ENCODE data around the gene GOLGA6L10.
"Not testable (repeated sequence)": the region's sequence is repeated elsewhere in the genome, so short reads cannot be mapped to it uniquely, and the experiment has no call there.

GOLGA6L10 gene

DNA sequence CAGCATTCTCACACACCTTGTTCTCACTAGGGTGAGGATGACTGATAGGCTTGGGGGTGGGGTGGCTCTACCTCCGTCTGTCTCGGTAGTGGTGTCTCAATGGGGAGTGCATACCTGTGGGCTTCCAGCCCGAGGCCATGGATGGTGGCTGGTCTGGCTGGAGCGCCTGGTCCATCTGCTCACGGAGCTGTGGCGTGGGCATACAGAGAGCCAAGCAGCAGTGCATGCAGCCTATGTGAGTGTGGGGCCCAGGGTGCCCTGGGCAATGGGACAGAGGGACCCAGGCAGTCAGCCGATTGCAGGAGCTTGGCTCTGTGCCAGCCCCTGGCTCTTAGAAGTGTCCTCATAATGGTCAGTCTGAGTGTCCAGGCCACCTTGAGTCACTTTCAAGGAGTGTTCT is 31.8 kb downstream of the GOLGA6L10 start:
- not testable (repeated sequence) for H3K36me3 ChIP-seq (ENCODE audit: control insufficient read depth, insufficient read depth, low read length); H3K9me3 ChIP-seq (ENCODE audit: control insufficient read depth, insufficient read depth, low read length); H3K27ac ChIP-seq (ENCODE audit: low read length); DNase-seq (ENCODE audit: low read depth, low spot score); H3K27me3 ChIP-seq (ENCODE audit: control insufficient read depth, insufficient read depth, low read length); H3K4me3 ChIP-seq (ENCODE audit: low read length); H3K4me1 ChIP-seq (ENCODE audit: control insufficient read depth, insufficient read depth, low read length)
- no CpG with 5 or more reads among the region's 7 CpGs for WGBS (ENCODE audit: insufficient coverage, insufficient read length)

- no peaks in the 10 kb centered on the region for H3K4me1 ChIP-seq (ENCODE audit: control insufficient read depth, insufficient read depth, low read length)
These were observed 32.2 kb downstream of the GOLGA6L10 start for GRCh38 chr15:82317091-82317489.

GRCh38 chr15:82316247-82317090 is 32.8 kb downstream of the GOLGA6L10 start:
- no CpG with 5 or more reads among the region's 23 CpGs for WGBS (ENCODE audit: insufficient coverage, insufficient read length)
- H3K27me3 ChIP-seq (ENCODE audit: control insufficient read depth, insufficient read depth, low read length) = not testable (repeated sequence)

More at GRCh38 chr15:82317091-82317489, 32.2 kb downstream of the GOLGA6L10 start:
- Histone ChIP-seq H3K27ac (ENCODE audit: low read length) (no peak overlapping the region), H3K27me3 (ENCODE audit: control insufficient read depth, insufficient read depth, low read length) (no peaks in the 10 kb centered on the region), H3K4me3 (ENCODE audit: low read length) (no peak overlapping the region), H3K9me3 (ENCODE audit: control insufficient read depth, insufficient read depth, low read length) (no peaks in the 10 kb centered on the region), H3K36me3 (ENCODE audit: control insufficient read depth, insufficient read depth, low read length) (no peaks in the 10 kb centered on the region)
- no peak for DNase-seq (ENCODE audit: low read depth, low spot score)
- no CpG with 5 or more reads among the region's 12 CpGs for WGBS (ENCODE audit: insufficient coverage, insufficient read length)

DNA sequence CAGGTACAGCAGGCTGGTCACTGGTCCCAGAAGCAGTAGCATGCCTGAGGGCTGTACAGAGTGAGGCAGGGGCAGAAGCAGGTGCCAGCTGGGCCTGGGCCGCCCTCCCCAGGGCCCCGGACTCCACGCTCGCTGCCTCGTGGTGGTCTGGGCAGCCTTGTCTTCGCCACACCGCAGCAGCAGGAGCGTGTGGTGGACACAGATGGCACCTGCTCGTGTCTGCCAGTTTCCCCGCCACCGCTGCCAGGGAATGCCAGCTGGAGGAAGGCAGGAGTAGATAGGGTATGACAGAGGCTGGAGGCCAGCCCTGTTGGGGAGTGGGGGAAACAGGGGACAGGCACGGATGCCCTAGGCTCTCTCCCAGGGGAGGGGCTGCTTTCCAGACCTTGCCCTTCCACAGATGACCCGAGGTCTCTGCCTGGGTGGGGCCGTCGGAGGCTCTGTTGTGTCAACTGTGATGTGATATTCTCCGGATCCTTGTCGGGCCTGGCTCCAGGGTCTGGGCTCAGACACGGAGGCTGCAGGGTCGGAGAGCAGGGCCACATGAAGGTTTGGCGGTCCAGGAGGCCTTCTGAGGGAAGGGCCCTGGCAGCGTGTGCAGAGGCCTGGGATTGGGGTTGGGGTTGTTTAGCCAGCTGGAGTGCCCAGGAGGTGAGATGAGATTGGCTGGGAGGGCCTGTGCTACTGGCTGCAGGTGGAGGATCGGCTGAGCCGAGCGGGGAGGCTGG is 33.6 kb downstream of the GOLGA6L10 start:
- H3K9me3 ChIP-seq (ENCODE audit: control insufficient read depth, insufficient read depth, low read length) = no peaks in the 10 kb centered on the region
- no peaks in the 10 kb centered on the region for H3K4me1 ChIP-seq (ENCODE audit: control insufficient read depth, insufficient read depth, low read length)
- no peaks in the 10 kb centered on the region for H3K27me3 ChIP-seq (ENCODE audit: control insufficient read depth, insufficient read depth, low read length)
- no peak overlapping the region for H3K27ac ChIP-seq (ENCODE audit: low read length)
- WGBS (ENCODE audit: insufficient coverage, insufficient read length) = no CpG with 5 or more reads among the region's 24 CpGs
- DNase-seq (ENCODE audit: low read depth, low spot score) = no peak
- H3K36me3 ChIP-seq (ENCODE audit: control insufficient read depth, insufficient read depth, low read length) = no peaks in the 10 kb centered on the region
- H3K4me3 ChIP-seq (ENCODE audit: low read length) = no peak overlapping the region

More at GRCh38 chr15:82316247-82317090, 32.8 kb downstream of the GOLGA6L10 start:
- not testable (repeated sequence) for H3K4me1 ChIP-seq (ENCODE audit: control insufficient read depth, insufficient read depth, low read length); DNase-seq (ENCODE audit: low read depth, low spot score); H3K36me3 ChIP-seq (ENCODE audit: control insufficient read depth, insufficient read depth, low read length); H3K9me3 ChIP-seq (ENCODE audit: control insufficient read depth, insufficient read depth, low read length); H3K4me3 ChIP-seq (ENCODE audit: low read length); H3K27ac ChIP-seq (ENCODE audit: low read length)

- Histone ChIP-seq H3K4me1 (ENCODE audit: control insufficient read depth, insufficient read depth, low read length) (no peaks in the 10 kb centered on the region), H3K27ac (ENCODE audit: low read length) (no peak overlapping the region), H3K4me3 (ENCODE audit: low read length) (no peak overlapping the region), H3K27me3 (ENCODE audit: control insufficient read depth, insufficient read depth, low read length) (no peaks in the 10 kb centered on the region), H3K36me3 (ENCODE audit: control insufficient read depth, insufficient read depth, low read length) (no peaks in the 10 kb centered on the region), H3K9me3 (ENCODE audit: control insufficient read depth, insufficient read depth, low read length) (no peaks in the 10 kb centered on the region)
- DNase-seq (ENCODE audit: low read depth, low spot score) = no peak
- WGBS (ENCODE audit: insufficient coverage, insufficient read length) = no CpG with 5 or more reads among the region's 9 CpGs
These were observed 34.3 kb downstream of the GOLGA6L10 start for GRCh38 chr15:82314769-82315518.

DNA sequence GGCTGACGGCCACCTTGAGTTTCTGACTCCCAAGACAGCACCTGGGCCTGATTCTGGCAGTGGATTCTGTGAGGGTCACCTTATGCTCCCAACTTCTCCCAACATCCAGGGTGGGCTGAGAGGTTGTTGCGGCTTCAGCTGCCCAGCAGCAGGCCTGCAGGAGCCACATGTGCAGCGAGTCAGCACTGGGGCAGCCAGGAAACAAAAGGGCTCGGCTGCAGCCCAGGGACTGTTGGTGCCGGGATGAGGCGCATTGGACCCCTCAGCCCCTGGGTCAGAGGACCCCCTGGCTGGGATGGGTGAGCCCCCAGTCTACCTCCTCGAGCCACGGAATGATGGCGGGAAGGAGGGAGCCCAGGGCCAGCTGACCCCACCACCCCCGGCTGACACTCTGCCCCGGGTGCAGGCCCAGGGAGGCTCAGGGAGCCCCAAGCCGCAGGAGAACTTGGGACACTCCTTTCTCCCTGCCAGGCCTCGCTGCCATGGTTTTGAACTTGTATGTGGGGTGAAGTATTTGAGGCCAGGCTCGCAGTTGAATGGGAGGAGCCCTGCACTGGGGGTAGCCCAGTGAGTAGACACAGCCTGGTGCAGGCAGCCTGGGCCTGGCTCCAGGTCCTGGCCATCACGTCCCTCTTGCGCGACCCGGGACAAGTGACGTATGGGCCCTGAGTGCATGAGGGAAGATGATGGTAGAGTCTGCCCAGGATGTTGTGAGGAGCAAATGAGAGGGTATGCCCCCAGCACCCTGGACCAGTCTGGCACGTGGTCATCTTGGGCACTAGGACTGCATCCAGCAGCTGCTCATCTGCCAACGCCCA is 35.1 kb downstream of the GOLGA6L10 start:
- not testable (repeated sequence) for DNase-seq (ENCODE audit: low read depth, low spot score); H3K9me3 ChIP-seq (ENCODE audit: control insufficient read depth, insufficient read depth, low read length); H3K27me3 ChIP-seq (ENCODE audit: control insufficient read depth, insufficient read depth, low read length); H3K4me3 ChIP-seq (ENCODE audit: low read length); H3K36me3 ChIP-seq (ENCODE audit: control insufficient read depth, insufficient read depth, low read length); H3K4me1 ChIP-seq (ENCODE audit: control insufficient read depth, insufficient read depth, low read length); H3K27ac ChIP-seq (ENCODE audit: low read length)
- WGBS (ENCODE audit: insufficient coverage, insufficient read length) = no CpG with 5 or more reads among the region's 21 CpGs

- Histone ChIP-seq H3K27ac (ENCODE audit: low read length) (no peak overlapping the region), H3K36me3 (ENCODE audit: control insufficient read depth, insufficient read depth, low read length) (no peaks in the 10 kb centered on the region), H3K27me3 (ENCODE audit: control insufficient read depth, insufficient read depth, low read length) (no peaks in the 10 kb centered on the region), H3K9me3 (ENCODE audit: control insufficient read depth, insufficient read depth, low read length) (no peaks in the 10 kb centered on the region), H3K4me3 (ENCODE audit: low read length) (no peak overlapping the region), H3K4me1 (ENCODE audit: control insufficient read depth, insufficient read depth, low read length) (no peaks in the 10 kb centered on the region)
- no peak for DNase-seq (ENCODE audit: low read depth, low spot score)
- WGBS (ENCODE audit: insufficient coverage, insufficient read length) = no CpG with 5 or more reads among the region's 2 CpGs
These were observed 35.8 kb downstream of the GOLGA6L10 start for GRCh38 chr15:82313446-82313845.

GRCh38 chr15:82312586-82313349 is 36.5 kb downstream of the GOLGA6L10 start:
- no peak overlapping the region for H3K4me3 ChIP-seq (ENCODE audit: low read length)
- no CpG with 5 or more reads among the region's 8 CpGs for WGBS (ENCODE audit: insufficient coverage, insufficient read length)
- no peak overlapping the region for H3K27ac ChIP-seq (ENCODE audit: low read length)
- no peaks in the 10 kb centered on the region for H3K9me3 ChIP-seq (ENCODE audit: control insufficient read depth, insufficient read depth, low read length)
- H3K4me1 ChIP-seq (ENCODE audit: control insufficient read depth, insufficient read depth, low read length) = no peaks in the 10 kb centered on the region
- DNase-seq (ENCODE audit: low read depth, low spot score) = no peak
- no peaks in the 10 kb centered on the region for H3K36me3 ChIP-seq (ENCODE audit: control insufficient read depth, insufficient read depth, low read length)
- H3K27me3 ChIP-seq (ENCODE audit: control insufficient read depth, insufficient read depth, low read length) = no peaks in the 10 kb centered on the region

DNA sequence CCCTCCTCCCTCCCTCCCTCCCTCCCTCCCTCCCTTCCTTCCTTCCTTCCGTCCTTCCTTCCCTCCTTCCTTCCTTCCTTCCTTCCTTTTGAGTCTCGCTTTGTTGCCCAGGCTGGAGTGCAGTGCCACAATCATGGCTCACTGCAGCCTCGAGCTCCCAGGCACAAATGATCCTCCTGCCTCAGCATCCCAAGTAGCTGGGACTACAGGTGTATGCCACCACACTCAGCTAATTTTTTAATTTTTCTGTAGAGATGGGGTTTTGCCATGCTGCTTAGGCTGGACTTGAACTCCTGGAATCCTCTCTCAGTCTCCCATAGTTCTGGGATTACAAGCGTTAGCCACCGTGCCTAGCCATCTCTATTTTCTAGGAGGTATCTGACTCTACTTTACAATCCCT is 38.0 kb downstream of the GOLGA6L10 start:
- WGBS (ENCODE audit: insufficient coverage, insufficient read length) = no CpG with 5 or more reads among the region's 5 CpGs
- not testable (repeated sequence) for DNase-seq (ENCODE audit: low read depth, low spot score)

More for the DNA sequence above, 38.0 kb downstream of the GOLGA6L10 start:
- not testable (repeated sequence) for H3K9me3 ChIP-seq (ENCODE audit: control insufficient read depth, insufficient read depth, low read length); H3K27ac ChIP-seq (ENCODE audit: low read length); H3K27me3 ChIP-seq (ENCODE audit: control insufficient read depth, insufficient read depth, low read length); H3K36me3 ChIP-seq (ENCODE audit: control insufficient read depth, insufficient read depth, low read length); H3K4me3 ChIP-seq (ENCODE audit: low read length); H3K4me1 ChIP-seq (ENCODE audit: control insufficient read depth, insufficient read depth, low read length)
